Common myeloid progenitor, CD34-positive (primary cell): Measurements from ENCODE around the gene TEX29.
A peak's percentile ranks its signal among the peaks of the same experiment; 100 is the strongest.

Source experiments
- CTCF ChIA-PET: fragments of 350-600 bp; sonication (Branson Sonifier 250); formaldehyde crosslinking; loops from one replicate; lab custom pipeline; 2021; ENCODE audit warnings: antibody characterized with exemption; lab: Charles Lee
- POLR2A ChIA-PET: fragments of 350-600 bp; sonication (Branson Sonifier 250); formaldehyde crosslinking; loops from one replicate; lab custom pipeline; 2021; ENCODE audit warnings: antibody characterized with exemption; lab: Charles Lee
- DNase-seq, 3 donors: peaks; one replicate each; pipeline versions ENCODE4 v3.0.0 to v3.0.0-alpha.2; 2013
- H3K27ac ChIP-seq, 2 experiments: 1 replicate in 1 of 2; 2 replicates in 1 of 2; pipeline ENCODE4 v1.7.0; 2013; ENCODE audit warnings: inconsistent platforms in 2 of 2, low read length in 2 of 2, mild to moderate bottlenecking in 2 of 2, low read depth in 1 of 2, moderate library complexity in 1 of 2; ENCODE audit not compliant: severe bottlenecking in 2 of 2, insufficient read depth in 1 of 2, poor library complexity in 1 of 2
- H3K27me3 ChIP-seq, 5 experiments: replicated peaks in 2 of 5; 1 replicate in 3 of 5; 2 replicates in 2 of 5; pipeline versions ENCODE4 v1.6.1 to v1.7.0; 2013; ENCODE audit warnings: low read length in 4 of 5, mild to moderate bottlenecking in 2 of 5, moderate library complexity in 2 of 5, inconsistent platforms in 1 of 5; ENCODE audit not compliant: insufficient read depth in 5 of 5, control insufficient read depth in 4 of 5
- H3K36me3 ChIP-seq, 4 experiments: 1 replicate in 2 of 4; 2 replicates in 2 of 4; pipeline versions ENCODE4 v1.6.1 to v1.7.0; 2013; ENCODE audit warnings: low read length in 3 of 4, control low read depth in 1 of 4, mild to moderate bottlenecking in 1 of 4; ENCODE audit not compliant: control insufficient read depth in 4 of 4, insufficient read depth in 4 of 4
- H3K4me1 ChIP-seq, 4 experiments: 1 replicate in 3 of 4; 2 replicates in 1 of 4; pipeline versions ENCODE4 v1.6.1 to v1.7.1; 2013; ENCODE audit warnings: low read length in 3 of 4, mild to moderate bottlenecking in 3 of 4, control low read depth in 1 of 4, inconsistent platforms in 1 of 4, moderate library complexity in 1 of 4; ENCODE audit not compliant: control insufficient read depth in 4 of 4, insufficient read depth in 4 of 4; ENCODE audit errors: control extremely low read depth in 1 of 4
- H3K4me3 ChIP-seq, 7 experiments: 1 replicate in 4 of 7; 2 replicates in 3 of 7; pipeline versions ENCODE4 v1.5.1 to v1.7.0; 2013; ENCODE audit warnings: mild to moderate bottlenecking in 7 of 7, low read length in 6 of 7, moderate library complexity in 6 of 7, inconsistent platforms in 2 of 7, low read depth in 2 of 7, control low read depth in 1 of 7; ENCODE audit not compliant: insufficient read depth in 4 of 7, control insufficient read depth in 1 of 7; ENCODE audit errors: extremely low read depth in 1 of 7
- H3K9me3 ChIP-seq, 5 experiments: 1 replicate in 4 of 5; 2 replicates in 1 of 5; pipeline versions ENCODE4 v1.6.1 to v1.7.1; 2013; ENCODE audit warnings: low read length in 4 of 5, mild to moderate bottlenecking in 2 of 5, inconsistent platforms in 1 of 5, low read depth in 1 of 5, moderate library complexity in 1 of 5; ENCODE audit not compliant: control insufficient read depth in 4 of 5, insufficient read depth in 2 of 5; ENCODE audit errors: control extremely low read depth in 1 of 5
- WGBS: methylation state at CpG from one replicate; pipeline ENCODE4 v1.1.5; 2013; ENCODE audit not compliant: insufficient coverage; 5-methylcytosine and 5-hydroxymethylcytosine counted together

TEX29 gene

GRCh38 chr13:111302045-111302726 is 18.3 kb upstream of the TEX29 start:
- no peak overlapping the region for H3K4me3 ChIP-seq
- WGBS, result 95% methylated on average over 20 of the region's 22 CpGs
- peaks cover 0 to 19% (median 0%) of the 10 kb centered on the region in 5 experiments for H3K27me3 ChIP-seq
- DNase-seq, result no peak
- peaks cover 0 to 8% (median 0%) of the 10 kb centered on the region in 5 experiments for H3K9me3 ChIP-seq
- ChIA-PET POLR2A (no interaction called here), CTCF (no interaction called here)
- H3K36me3 ChIP-seq, result peaks cover 11 to 82% (median 66%) of the 10 kb centered on the region in 4 experiments
- H3K27ac ChIP-seq, result no peak overlapping the region
- H3K4me1 ChIP-seq, result no peaks in the 10 kb centered on the region

GRCh38 chr13:111303559-111303958 is 16.9 kb upstream of the TEX29 start:
- peaks cover 11 to 83% (median 63%) of the 10 kb centered on the region in 4 experiments for H3K36me3 ChIP-seq
- POLR2A ChIA-PET, result no interaction called here
- no peak overlapping the region for H3K4me3 ChIP-seq
- peaks cover 0 to 12% (median 0%) of the 10 kb centered on the region in 5 experiments for H3K27me3 ChIP-seq
- 99% methylated on average over 4 of the region's 11 CpGs for WGBS
- H3K4me1 ChIP-seq, result no peaks in the 10 kb centered on the region
- DNase-seq, result no peak
- H3K9me3 ChIP-seq, result peaks cover 0 to 10% (median 4%) of the 10 kb centered on the region in 5 experiments
- CTCF ChIA-PET, result no interaction called here
- H3K27ac ChIP-seq, result no peak overlapping the region

GRCh38 chr13:111304041-111304544 is 16.3 kb upstream of the TEX29 start:
- no peak for DNase-seq

GRCh38 chr13:111304603-111305289 is 15.7 kb upstream of the TEX29 start:
- 98% methylated on average over 17 of the region's 20 CpGs for WGBS
- Histone ChIP-seq H3K36me3 (peaks cover 11 to 78% (median 61%) of the 10 kb centered on the region in 4 experiments), H3K9me3 (peaks cover 0 to 11% (median 4%) of the 10 kb centered on the region in 5 experiments), H3K4me1 (no peaks in the 10 kb centered on the region), H3K27ac (no peak overlapping the region), H3K4me3 (peak overlapping the region in 1 of 7 experiments; percentile 6), H3K27me3 (peaks cover 0 to 6% (median 0%) of the 10 kb centered on the region in 5 experiments)
- ChIA-PET POLR2A (no interaction called here), CTCF (no interaction called here)
- no peak for DNase-seq

More at GRCh38 chr13:111304041-111304544, 16.3 kb upstream of the TEX29 start:
- Histone ChIP-seq H3K9me3 (peaks cover 0 to 10% (median 4%) of the 10 kb centered on the region in 5 experiments), H3K27me3 (peaks cover 0 to 9% (median 0%) of the 10 kb centered on the region in 5 experiments), H3K4me1 (no peaks in the 10 kb centered on the region), H3K4me3 (no peak overlapping the region), H3K27ac (no peak overlapping the region), H3K36me3 (peaks cover 11 to 78% (median 62%) of the 10 kb centered on the region in 4 experiments)
- ChIA-PET POLR2A (no interaction called here), CTCF (no interaction called here)
- WGBS, result 94% methylated on average over 15 of the region's 15 CpGs

- ChIA-PET POLR2A (no interaction called here), CTCF (no interaction called here)
- 98% methylated on average over 12 of the region's 17 CpGs for WGBS
- H3K4me1 ChIP-seq, result no peaks in the 10 kb centered on the region
- no peak overlapping the region for H3K4me3 ChIP-seq
- H3K27ac ChIP-seq, result no peak overlapping the region
- peaks cover 0 to 11% (median 4%) of the 10 kb centered on the region in 4 experiments for H3K36me3 ChIP-seq
- H3K9me3 ChIP-seq, result peaks cover 0 to 33% (median 16%) of the 10 kb centered on the region in 5 experiments
- H3K27me3 ChIP-seq, result no peaks in the 10 kb centered on the region
- no peak for DNase-seq
Observed at GRCh38 chr13:111312944-111313590, 7.4 kb upstream of the TEX29 start.

GRCh38 chr13:111313911-111314425 is 6.5 kb upstream of the TEX29 start:
- WGBS, result 97% methylated on average over 11 of the region's 14 CpGs
- no peak overlapping the region for H3K27ac ChIP-seq
- peaks cover 0 to 33% (median 16%) of the 10 kb centered on the region in 5 experiments for H3K9me3 ChIP-seq
- ChIA-PET POLR2A (no interaction called here), CTCF (no interaction called here)
- H3K4me1 ChIP-seq, result no peaks in the 10 kb centered on the region
- no peaks in the 10 kb centered on the region for H3K27me3 ChIP-seq
- H3K36me3 ChIP-seq, result peaks cover 0 to 10% (median 3%) of the 10 kb centered on the region in 4 experiments
- no peak overlapping the region for H3K4me3 ChIP-seq
- no peak for DNase-seq
